Stimulated activated CD4-positive, alpha-beta T cell treated with anti-CD3 and anti-CD28 coated beads, Interleukin-2, amount 100 ng/mL, for 24 hours (primary cell): ENCODE measurements around the gene CCDC54.

Source experiments
- DNase-seq, 2 donors: peaks; one replicate each; pipeline ENCODE4 v3.0.0-alpha.2; 2020

The CCDC54 gene

GRCh38 chr3:107395066-107395465 is 17.8 kb downstream of the CCDC54 start:
- DNase-seq = no peak

GRCh38 chr3:107401301-107401700 is 24.1 kb downstream of the CCDC54 start:
- DNase-seq = no peak

GRCh38 chr3:107402214-107402613 is 25.0 kb downstream of the CCDC54 start:
- DNase-seq = no peak

GRCh38 chr3:107404727-107405469 is 27.7 kb downstream of the CCDC54 start:
- no peak for DNase-seq

GRCh38 chr3:107407355-107407754 is 30.1 kb downstream of the CCDC54 start:
- DNase-seq = no peak

GRCh38 chr3:107408513-107408912 is 31.3 kb downstream of the CCDC54 start:
- no peak for DNase-seq

- no peak for DNase-seq
Measured at GRCh38 chr3:107409365-107409764, 32.1 kb downstream of the CCDC54 start.

GRCh38 chr3:107410606-107411005 is 33.4 kb downstream of the CCDC54 start:
- DNase-seq = no peak

- no peak for DNase-seq
Measured at GRCh38 chr3:107411056-107411455, 33.8 kb downstream of the CCDC54 start.

GRCh38 chr3:107411779-107412178 is 34.5 kb downstream of the CCDC54 start:
- DNase-seq = no peak

- no peak for DNase-seq
Measured at GRCh38 chr3:107412376-107412775, 35.1 kb downstream of the CCDC54 start.

GRCh38 chr3:107413264-107413663 is 36.0 kb downstream of the CCDC54 start:
- DNase-seq = no peak

- DNase-seq = no peak
Measured at GRCh38 chr3:107414325-107414964, 37.2 kb downstream of the CCDC54 start.

GRCh38 chr3:107416138-107416537 is 38.9 kb downstream of the CCDC54 start:
- no peak for DNase-seq

- no peak for DNase-seq
Measured at GRCh38 chr3:107416886-107417285, 39.6 kb downstream of the CCDC54 start.

- DNase-seq = no peak
Measured at GRCh38 chr3:107421170-107421792, 44.0 kb downstream of the CCDC54 start.

GRCh38 chr3:107421881-107422280 is 44.6 kb downstream of the CCDC54 start:
- no peak for DNase-seq

GRCh38 chr3:107425033-107425432 is 47.8 kb downstream of the CCDC54 start:
- DNase-seq = no peak

GRCh38 chr3:107426223-107426622 is 49.0 kb downstream of the CCDC54 start:
- no peak for DNase-seq
